ENCODE results near the gene MCU.

Gene MCU

DNA sequence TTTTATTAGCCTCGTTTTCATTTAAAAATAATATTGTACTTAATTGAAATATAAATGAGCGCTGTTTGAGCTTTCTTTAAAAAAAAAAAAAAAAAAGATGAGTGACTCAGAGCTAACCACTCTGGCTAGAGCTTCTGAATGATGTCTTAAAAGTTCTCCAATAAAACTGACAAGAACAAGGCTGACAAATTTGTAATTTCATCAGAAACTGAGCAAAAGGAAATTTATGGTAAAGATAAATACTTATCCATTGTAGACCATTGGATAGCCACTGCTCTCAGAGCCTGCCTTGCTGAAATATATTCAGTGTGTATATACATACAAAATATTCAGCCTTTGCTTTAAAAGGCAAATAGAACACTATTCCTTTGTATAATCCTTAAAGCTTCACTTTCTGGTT, 110.4 kb downstream of the MCU start:
- no peak for DNase-seq (ENCODE audit: extremely low read depth, low read depth)
- TF ChIP-seq, protein P1, sequence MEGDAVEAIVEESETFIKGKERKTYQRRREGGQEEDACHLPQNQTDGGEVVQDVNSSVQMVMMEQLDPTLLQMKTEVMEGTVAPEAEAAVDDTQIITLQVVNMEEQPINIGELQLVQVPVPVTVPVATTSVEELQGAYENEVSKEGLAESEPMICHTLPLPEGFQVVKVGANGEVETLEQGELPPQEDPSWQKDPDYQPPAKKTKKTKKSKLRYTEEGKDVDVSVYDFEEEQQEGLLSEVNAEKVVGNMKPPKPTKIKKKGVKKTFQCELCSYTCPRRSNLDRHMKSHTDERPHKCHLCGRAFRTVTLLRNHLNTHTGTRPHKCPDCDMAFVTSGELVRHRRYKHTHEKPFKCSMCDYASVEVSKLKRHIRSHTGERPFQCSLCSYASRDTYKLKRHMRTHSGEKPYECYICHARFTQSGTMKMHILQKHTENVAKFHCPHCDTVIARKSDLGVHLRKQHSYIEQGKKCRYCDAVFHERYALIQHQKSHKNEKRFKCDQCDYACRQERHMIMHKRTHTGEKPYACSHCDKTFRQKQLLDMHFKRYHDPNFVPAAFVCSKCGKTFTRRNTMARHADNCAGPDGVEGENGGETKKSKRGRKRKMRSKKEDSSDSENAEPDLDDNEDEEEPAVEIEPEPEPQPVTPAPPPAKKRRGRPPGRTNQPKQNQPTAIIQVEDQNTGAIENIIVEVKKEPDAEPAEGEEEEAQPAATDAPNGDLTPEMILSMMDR (IDR thresholded peaks at IDR 0.05; ENCODE audit: low read depth, low read length): no peak

DNA sequence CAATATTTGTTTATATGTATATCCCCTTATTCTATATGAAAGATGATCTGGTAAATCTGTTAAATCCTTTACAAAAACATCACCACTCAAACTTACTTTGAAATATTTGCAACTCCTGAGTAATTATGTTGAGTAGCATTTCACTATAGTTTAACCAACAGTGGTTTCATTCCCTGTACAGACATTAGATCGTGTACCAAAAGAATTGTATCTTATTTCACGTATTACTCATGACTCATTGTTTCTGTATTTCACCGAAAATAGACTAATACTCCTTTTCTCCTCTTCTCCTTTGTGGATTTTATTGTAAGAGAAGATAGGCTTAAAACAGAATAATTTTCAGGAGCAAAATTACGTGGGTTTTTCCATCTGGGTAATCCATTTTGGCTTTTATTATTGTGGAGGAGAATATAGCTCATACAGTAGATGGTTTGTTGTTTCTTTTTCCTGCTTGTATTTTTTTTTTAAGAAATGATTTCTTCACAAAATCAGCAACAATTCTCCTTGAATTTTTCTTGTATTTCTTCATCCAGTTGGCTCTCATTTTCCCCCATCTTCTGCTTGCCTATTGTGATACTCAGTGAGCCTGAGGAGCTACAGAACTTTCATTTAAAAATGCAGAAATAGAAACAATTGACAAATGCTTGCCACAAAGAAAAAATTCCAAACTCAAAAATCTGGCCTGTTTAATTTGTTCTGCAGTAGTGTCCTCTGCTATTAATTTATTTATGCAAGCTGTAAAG, 111.0 kb downstream of the MCU start:
- no peak for DNase-seq (ENCODE audit: extremely low read depth, low read depth)
- TF ChIP-seq, protein P1 (IDR thresholded peaks at IDR 0.05; ENCODE audit: low read depth, low read length): no peak

DNA sequence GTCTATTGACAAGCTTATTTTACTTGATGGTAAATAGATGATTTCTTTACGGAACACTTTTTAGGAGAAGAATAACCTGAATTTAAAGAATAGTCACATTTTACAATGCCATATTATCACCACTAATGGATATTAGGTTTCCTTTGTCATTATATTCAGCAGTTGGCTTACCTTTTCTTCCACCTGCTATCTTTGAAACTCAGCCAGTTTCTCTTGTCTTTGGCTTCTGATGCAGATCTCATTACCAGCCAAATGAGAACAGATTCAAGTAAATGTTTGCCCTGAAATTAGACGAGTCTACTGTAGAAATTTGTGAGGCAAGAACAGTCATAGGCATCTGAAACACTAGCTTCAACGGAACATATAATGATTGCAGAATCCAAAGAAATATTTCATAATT, 116.1 kb downstream of the MCU start:
- TF ChIP-seq, protein P1 (IDR thresholded peaks at IDR 0.05; ENCODE audit: low read depth, low read length): no peak
- no peak for DNase-seq (ENCODE audit: extremely low read depth, low read depth)

DNA sequence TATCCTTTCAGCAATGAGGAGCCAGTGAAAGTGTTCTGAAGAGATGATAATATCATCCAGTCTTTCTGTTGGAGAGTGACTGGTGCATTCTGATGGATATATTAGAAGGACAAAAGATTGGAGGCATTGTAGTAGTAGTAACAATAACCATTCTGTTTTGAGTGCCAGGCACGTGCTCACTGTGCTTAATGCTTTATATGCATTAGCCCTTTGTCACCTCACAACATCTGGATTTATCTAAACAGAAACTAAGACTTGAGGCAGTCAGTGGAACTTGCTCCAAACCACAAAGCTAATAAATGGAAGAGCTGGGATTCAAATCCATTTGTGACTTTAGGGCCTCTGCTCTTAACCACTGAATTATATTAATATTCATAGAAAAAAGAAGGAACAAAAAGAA, 117.1 kb downstream of the MCU start:
- TF ChIP-seq, protein P1 (IDR thresholded peaks at IDR 0.05; ENCODE audit: low read depth, low read length): no peak
- no peak for DNase-seq (ENCODE audit: extremely low read depth, low read depth)

DNA sequence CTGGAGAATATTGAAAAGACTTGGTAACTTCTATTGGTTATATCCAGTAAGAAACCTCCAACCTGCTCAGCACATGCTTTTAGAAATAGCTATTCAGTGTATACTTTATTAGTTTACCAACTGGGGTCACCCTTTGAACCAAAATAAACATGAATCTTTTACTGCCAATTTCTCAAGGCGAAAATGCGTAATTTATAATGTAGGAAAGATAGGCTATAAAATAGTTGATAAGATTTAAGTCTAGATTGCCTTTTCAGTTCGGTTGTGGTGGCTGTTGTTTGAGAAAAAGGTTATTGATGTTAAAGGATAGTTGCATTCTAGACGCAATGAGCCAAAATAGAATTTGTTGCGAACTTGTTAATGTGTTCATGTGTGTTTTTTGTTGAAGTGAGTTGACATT, 119.0 kb downstream of the MCU start:
- no peak for DNase-seq (ENCODE audit: extremely low read depth, low read depth)
- TF ChIP-seq, protein P1 (IDR thresholded peaks at IDR 0.05; ENCODE audit: low read depth, low read length): no peak

DNA sequence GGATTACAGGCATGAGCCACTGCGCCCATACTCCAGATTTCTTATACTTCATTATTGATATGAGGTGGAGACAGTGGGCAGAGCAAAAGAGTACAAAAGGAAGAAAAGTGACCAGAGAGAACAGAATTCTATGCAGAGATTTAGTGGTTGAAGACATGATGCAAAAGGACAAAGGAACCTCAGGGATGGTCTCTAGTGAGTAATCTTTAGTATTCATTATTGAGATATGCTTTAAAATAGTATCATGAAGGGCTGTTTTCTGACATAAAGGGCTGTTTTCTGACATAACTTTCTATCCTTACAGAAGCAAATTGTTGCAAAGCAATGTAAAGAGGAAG, 120.4 kb downstream of the MCU start:
- TF ChIP-seq, protein P1 (IDR thresholded peaks at IDR 0.05; ENCODE audit: low read depth, low read length): no peak
- DNase-seq (ENCODE audit: extremely low read depth, low read depth): no peak

DNA sequence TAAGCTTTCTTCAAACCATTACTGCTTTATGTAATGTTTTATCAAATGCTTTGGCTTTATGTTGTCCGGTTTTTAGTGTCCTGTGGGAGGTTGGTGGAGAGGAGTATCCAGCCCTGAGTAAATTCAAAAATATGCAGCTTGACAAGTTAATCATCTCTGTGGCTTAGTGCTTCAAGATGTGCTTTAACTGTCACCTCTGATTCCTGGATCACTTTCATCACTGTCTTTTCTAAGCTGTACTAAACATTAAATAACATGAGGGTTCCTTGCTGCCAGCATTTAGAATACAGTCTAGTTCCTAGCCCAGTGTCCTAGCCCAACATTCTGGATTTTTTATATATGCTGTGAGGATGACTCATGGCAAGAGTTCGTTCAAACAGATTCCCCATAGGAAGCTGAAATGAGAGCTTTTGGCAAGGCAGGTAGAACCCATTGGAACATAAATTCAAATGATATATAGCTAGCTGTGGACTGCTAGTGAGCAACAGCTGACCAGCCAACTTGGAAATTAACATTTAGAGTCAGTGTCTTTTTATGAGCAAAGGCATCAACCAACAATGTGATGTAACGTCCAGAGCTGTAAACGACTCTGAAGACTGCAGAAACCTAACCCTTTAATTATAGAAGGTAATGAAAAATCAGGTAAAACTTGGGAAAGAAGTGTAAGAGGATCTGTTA, 120.9 kb downstream of the MCU start:
- DNase-seq (ENCODE audit: extremely low read depth, low read depth): no peak

More for the DNA sequence above, 120.9 kb downstream of the MCU start:
- TF ChIP-seq, protein P1 (IDR thresholded peaks at IDR 0.05; ENCODE audit: low read depth, low read length): no peak

Measured in AG09319 (cell line).